Mesenteric fat pad (tissue), 1 donor: ENCODE data around the gene LDB1. TPM values are rescaled to one million over a fixed set of nuclear protein-coding genes. Genes with fewer than 3 reads are reported as not detected.

Experiments used
- DNase-seq: peaks from one replicate; pipeline ENCODE4 v3.0.0-alpha.2; 2020; ENCODE audit warnings: low spot score
- total RNA-seq: library from RNA; stranded (reverse); fragmentation: NEBNext Ultra II Directional; extraction: Animal tissue kit (Norgen Biotek cat#: 25700); gene quantifications from one replicate; pipeline ENCODE4 v1.2.1, GENCODE V29; 2021
- donor health status: DM: yes; HTN: yes; CAD: no.

The LDB1 gene
- total RNA-seq, 1 donor from 2014 or later: 33.0 TPM

DNA sequence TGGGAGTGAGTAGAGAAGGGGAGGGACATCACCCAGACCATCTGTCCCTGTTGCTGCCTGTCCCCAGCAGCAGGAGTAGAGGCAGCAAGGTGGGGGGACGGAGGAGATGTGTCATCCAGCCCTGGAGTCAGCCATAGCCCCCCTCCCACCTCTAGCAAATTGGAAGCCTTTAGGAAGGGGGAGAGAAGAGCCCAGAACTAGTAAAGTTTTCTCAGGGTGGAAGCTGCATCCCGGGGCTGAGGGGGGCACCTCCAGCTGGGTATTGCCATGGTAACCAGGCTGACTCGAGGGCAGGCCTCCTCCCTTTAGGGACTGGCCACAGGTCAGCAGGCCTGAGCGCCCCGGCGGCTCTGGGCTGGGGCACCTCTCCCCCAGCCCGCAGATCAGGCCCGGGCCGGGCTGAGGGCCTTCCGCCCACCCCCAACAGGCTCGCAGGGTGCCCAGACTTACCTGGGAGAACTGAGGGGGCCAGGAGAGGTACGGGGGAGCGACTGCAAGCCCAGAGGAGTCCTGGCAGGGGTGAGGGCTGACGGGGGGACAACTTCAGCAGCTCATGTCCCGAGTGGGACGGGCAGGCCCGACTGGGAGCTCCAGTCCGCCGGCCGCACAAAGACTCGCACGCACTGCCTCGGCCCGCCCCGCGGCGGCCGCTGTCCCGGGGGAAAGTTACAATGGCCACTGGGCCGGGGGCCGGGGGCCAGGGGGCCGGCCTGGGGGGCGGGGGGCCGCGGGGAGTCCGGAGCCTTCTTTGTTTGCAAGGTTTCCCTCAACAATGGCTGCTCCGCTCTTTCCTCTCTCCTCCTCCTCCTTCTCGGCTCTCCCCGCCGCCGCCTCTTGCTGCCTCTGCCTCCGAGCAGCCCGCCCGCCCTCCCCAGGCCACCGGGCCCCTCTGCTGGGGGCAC is 6.0 kb downstream of the LDB1 start:
- no peak for DNase-seq

DNA sequence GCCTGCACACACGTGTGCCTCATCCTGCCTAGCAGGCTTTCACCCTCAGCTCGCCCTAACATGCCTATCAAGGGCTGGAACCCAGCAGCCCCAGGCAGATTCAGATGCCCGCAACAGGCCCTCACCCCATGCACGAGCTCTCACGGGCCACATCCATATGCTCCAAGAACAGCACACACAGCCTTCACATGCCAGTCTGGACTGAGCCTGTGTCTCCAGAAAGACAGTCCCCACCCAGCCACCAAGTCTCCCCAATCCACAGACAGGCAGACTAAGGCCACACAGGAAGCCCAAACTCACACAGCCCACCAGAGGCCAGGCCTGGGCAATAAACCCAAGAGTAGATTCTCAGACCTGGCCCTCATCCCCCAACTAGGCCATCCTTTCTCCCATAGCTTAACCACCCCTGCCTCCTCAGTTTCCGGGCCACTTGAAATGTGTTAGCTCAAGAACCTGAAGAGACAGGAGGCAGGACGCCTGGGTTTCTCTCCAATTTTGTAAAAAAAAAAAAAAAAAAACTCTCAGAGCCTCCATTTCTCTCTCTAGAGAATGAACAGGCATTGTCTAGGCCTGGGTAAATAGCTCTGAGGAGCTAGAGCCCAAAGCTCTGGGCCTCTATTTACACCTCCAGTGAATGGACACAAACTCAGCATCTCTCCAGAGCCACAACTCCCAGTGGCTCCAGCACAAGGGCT is 6.8 kb downstream of the LDB1 start:
- DNase-seq: no peak

- DNase-seq: no peak
Observed at GRCh38 chr10:102112210-102112817, 7.9 kb downstream of the LDB1 start.

GRCh38 chr10:102111276-102111675 is 8.9 kb downstream of the LDB1 start:
- no peak for DNase-seq

DNA sequence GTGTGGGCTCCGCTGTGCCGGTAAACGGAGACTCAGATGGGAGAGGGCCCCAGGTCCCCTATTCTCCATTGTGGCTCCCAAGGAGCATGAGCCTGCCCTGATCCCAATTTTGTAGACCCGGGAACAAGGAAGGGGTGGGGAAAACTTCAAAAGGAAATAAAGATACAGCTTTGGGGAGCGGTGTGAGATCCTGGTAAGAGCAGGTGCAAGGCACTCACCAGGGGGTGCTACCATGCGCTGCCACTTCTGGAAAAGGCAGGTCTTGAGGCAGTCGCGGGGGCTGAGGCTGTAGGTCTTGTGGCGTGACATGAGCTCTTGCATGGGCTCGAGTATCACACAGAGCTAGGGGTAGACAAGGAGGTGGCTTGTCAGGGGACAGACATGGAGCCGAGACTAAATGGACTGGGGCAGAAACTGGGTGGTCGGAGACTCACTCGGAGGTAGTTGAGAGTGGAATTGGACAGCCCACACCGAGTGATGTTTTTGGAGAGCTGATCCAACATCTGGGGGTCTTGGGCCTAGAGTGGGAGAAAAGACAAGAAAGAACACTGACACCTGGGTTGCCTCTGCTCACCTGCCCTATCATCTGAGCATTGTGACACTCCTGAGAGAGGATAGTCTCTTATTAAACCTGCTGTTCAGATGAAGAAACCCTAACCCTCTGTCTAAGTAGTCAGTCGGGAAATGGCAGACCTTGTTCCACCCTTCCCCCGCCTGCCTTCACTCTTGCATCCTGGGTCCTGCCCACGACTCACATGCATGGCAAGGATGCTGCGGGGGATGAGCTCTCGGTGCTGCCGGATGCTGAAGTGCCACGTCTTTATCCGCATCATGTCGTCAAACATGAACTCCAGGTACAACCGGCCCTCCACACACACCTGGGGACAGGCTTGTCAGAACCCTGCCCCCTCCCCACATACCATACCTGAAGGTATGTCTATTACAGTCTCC is 10.7 kb downstream of the LDB1 start:
- no peak for DNase-seq

DNA sequence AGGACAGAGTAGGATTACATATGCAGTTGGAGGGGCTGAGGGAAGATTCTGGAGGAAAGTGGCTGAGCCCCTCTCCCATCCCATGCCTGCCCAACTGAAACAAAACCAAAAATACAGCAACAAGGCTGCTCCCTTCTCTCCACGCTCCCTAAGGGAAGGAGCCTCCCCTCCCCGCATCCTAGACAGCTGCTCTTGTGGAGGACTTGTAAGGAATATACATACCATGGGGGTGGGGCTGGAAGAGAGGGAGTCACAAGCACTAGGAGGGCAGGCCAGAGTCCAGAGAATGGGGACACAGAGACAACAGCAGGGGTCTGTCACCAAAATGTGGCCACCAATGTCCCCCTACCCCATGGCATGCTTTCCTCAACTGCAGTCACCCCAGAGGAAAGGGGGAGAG is 13.2 kb downstream of the LDB1 start:
- DNase-seq: no peak

DNA sequence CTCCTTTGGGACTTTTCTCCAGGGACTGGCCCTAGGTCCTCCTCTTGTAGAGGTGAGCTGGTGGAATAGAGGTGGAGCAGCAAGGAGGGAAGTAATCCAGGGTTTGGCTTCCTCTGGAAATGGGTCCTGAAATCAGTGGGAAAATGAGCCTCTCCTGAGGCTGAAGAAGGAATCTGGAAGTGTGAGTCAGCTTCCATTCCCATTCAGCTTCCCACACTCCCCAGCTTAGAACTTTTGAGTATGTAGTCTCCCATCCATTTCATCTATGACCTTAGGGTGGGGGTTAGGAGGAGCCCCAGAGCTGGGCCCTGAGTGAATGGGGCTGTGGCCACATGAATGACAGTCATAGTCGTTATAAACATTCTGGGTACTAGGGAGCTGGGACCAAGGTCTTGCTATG is 17.7 kb downstream of the LDB1 start:
- no peak for DNase-seq

DNA sequence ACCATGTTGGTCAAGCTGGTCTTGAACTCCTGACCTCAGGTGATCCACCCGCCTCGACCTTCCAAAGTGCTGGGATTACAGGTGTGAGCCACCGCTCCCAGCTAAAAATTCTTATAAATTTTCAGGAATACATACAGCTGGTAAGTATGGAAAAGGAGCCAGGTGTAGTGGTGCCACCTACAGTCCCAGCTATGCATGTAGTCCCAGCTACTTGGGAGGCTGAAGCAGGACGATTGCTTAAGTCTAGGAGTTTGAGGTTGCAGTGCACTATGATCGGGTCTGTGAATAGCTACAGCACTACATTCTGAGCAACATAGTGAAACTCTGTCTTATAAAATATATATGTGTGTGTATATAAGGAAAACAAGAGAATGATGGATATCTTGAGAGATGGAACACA is 19.0 kb downstream of the LDB1 start:
- DNase-seq: no peak

DNA sequence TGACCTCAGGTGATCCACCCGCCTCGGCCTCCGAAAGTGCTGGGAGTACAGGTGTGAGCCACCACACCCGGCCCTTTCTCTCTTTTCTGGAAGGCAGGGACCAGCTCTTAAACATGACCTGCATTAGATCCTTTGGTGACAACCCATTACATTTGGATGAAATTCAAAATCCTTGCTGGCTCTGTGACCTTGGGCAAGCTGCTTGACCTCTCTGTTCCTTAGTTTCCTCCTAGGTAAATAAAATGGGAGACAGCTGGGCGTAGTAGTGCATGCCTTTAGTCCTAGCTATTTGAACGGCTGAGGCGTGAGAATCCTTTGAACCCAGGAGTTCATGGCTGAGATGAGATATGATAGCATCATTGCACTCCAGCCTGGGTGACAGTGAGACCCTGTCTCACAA is 23.7 kb downstream of the LDB1 start:
- no peak for DNase-seq

DNA sequence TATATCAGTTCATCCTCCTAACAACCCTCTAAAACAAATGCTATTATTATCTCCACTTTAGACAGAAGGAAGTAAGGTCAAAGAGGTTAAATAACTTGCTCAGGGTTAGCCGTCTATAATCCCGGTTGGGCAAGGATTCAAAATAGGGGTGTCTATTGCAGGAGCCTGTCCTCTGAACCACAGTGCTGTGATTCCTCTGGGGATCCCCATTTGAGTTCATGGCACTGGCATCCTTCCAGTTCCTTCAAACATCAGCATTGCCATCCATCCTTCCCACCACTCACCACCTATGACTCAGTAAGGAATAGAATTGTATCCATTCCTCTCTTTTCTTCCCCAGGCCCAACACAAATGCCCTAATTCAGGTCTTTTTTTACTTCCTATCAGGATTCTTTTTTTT is 29.4 kb downstream of the LDB1 start:
- DNase-seq: no peak

DNA sequence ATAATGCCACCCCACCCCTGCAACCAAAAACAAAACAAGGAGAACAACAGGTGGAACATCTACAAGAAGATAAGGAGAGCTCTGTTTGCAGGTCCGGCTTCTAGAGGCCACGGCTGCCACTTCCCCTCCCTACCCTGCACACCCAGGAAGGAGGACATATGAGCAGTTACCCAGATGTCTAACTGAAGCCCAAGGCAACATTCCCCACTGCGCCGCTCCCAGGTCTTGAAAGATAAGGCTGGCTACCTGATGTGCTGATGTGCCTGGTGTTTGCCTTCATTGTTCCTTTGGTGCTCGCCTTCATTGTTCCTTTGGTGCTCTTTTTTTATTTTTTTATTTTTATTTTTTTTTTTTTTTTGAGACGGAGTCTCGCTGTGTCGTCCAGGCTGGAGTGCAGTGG is 34.0 kb downstream of the LDB1 start:
- no peak for DNase-seq

DNA sequence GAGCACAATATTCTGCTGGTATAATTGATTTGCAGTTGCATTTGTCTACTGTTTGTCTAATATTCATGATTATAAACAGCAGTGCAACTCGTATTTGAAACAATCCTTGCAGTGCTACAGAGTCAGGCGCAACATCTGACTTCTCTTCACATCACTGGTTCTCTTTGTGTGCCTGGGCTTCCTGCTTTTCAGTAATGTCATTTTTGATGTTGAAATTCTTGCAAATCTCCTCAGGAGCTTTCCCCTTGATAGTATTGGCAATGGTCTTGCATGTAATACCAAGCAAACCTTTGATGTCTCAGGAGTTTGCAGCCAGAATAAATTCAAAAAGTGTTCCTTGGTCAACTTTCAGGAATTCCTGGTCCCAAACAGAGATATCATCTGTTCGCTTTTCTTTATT is 34.8 kb downstream of the LDB1 start:
- DNase-seq: no peak

- no peak for DNase-seq
Observed at GRCh38 chr10:102083541-102083940, 36.6 kb downstream of the LDB1 start.

- DNase-seq: no peak
Observed at GRCh38 chr10:102072673-102073527, 47.3 kb downstream of the LDB1 start.

DNA sequence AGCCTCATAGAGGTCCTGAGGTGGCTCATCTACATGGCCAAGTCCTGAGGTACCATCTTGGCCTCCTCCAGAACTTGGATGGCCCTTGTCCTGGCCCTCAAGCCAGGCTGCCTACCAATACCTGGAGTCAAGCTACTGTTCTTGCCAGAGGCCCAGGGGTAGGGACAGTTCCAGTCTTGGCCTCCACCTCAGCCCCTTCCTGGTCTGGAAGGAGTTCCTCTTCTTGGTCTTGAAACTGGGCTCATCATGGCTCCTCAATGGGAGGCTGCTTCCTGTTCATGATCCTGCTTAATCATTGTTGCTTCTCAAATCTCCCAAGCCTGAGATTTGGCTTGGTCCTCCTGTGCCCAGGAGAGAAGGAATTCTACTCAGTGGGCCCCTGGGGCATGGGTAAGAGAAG is 51.1 kb downstream of the LDB1 start:
- no peak for DNase-seq

DNA sequence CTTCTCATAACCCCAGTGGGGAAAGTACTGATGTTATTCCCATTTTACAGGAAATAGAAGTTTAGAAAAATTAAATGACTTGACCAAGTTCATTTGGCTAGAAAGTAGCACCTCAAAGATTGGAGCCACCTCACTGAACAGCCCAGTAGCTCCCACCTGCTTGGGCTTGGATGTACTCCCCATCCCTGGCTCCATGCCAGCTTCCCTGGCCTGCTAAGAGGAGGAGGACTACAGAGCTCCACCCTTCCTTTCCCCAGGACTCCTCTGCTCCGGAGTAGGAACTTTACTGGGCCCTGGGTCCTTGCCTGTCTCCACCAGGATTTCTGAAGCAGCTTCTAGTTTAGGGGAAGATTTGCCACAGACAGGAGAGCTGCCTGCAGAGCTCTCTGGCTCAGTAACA is 52.0 kb downstream of the LDB1 start:
- DNase-seq: no peak

GRCh38 chr10:102067091-102067916 is 52.9 kb downstream of the LDB1 start:
- DNase-seq: no peak

- DNase-seq: no peak
Observed at GRCh38 chr10:102066399-102067088, 53.6 kb downstream of the LDB1 start.
